Gastroesophageal sphincter (tissue), 3 donors: ENCODE measurements around the gene SCNN1A.

Source experiments
- CTCF ChIP-seq, 4 experiments: fragments of 200-600 bp in 2 of 4; fragments of 450-650 bp in 2 of 4; sonication (generic) in 1 of 4; IDR thresholded peaks; one replicate each; pipeline ENCODE4 v1.5.1; 2017 to 2019; ENCODE audit warnings: antibody characterized with exemption in 4 of 4, mild to moderate bottlenecking in 2 of 4, moderate library complexity in 2 of 4
- POLR2A ChIP-seq, 2 donors: fragments of 450-650 bp; IDR thresholded peaks; one replicate each; pipeline ENCODE4 v1.6.1; 2017; ENCODE audit warnings: antibody characterized with exemption in 2 of 2, mild to moderate bottlenecking in 2 of 2, moderate library complexity in 1 of 2

GRCh38 chr12:6306599-6307220 lies 68.7 kb downstream of the SCNN1A start:
- TF ChIP-seq CTCF (IDR thresholded peaks at IDR 0.05) = no peak
- TF ChIP-seq POLR2A (IDR thresholded peaks at IDR 0.05) = no peak
